ENCODE data around the gene ADH1B.

DNA sequence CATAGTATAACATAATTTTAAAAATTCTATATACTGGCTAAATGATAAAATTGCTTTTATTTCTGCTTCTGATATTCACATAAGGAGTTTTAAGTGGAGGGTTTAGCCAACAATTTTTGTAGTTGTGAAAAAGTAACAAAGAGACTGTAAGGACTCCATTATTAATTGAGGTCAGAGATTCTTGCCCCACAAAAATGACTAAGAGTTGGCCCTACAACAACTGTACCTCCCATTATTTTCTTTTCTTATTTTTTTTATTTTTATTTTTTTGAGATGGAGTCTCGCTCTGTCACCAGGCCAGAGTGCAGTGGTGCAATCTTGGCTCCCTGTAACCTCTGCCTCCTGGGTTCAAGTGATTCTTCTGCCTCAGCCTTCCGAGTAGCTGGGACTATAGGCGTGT, 9.4 kb upstream of the ADH1B start:
- TF ChIP-seq, protein P1, sequence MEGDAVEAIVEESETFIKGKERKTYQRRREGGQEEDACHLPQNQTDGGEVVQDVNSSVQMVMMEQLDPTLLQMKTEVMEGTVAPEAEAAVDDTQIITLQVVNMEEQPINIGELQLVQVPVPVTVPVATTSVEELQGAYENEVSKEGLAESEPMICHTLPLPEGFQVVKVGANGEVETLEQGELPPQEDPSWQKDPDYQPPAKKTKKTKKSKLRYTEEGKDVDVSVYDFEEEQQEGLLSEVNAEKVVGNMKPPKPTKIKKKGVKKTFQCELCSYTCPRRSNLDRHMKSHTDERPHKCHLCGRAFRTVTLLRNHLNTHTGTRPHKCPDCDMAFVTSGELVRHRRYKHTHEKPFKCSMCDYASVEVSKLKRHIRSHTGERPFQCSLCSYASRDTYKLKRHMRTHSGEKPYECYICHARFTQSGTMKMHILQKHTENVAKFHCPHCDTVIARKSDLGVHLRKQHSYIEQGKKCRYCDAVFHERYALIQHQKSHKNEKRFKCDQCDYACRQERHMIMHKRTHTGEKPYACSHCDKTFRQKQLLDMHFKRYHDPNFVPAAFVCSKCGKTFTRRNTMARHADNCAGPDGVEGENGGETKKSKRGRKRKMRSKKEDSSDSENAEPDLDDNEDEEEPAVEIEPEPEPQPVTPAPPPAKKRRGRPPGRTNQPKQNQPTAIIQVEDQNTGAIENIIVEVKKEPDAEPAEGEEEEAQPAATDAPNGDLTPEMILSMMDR (IDR thresholded peaks at IDR 0.05; ENCODE audit: poor library complexity, severe bottlenecking), result no peak
- TF ChIP-seq TAF1 (IDR thresholded peaks at IDR 0.05; ENCODE audit: low read depth) (no peak), EZH2 (IDR thresholded peaks at IDR 0.05; ENCODE audit: borderline replicate concordance, insufficient read depth, low read length, poor library complexity, severe bottlenecking) (no peak), SMC3 (conservative IDR thresholded peaks at IDR 0.05; ENCODE audit: poor library complexity) (no peak)
- TF ChIP-seq, protein P2, sequence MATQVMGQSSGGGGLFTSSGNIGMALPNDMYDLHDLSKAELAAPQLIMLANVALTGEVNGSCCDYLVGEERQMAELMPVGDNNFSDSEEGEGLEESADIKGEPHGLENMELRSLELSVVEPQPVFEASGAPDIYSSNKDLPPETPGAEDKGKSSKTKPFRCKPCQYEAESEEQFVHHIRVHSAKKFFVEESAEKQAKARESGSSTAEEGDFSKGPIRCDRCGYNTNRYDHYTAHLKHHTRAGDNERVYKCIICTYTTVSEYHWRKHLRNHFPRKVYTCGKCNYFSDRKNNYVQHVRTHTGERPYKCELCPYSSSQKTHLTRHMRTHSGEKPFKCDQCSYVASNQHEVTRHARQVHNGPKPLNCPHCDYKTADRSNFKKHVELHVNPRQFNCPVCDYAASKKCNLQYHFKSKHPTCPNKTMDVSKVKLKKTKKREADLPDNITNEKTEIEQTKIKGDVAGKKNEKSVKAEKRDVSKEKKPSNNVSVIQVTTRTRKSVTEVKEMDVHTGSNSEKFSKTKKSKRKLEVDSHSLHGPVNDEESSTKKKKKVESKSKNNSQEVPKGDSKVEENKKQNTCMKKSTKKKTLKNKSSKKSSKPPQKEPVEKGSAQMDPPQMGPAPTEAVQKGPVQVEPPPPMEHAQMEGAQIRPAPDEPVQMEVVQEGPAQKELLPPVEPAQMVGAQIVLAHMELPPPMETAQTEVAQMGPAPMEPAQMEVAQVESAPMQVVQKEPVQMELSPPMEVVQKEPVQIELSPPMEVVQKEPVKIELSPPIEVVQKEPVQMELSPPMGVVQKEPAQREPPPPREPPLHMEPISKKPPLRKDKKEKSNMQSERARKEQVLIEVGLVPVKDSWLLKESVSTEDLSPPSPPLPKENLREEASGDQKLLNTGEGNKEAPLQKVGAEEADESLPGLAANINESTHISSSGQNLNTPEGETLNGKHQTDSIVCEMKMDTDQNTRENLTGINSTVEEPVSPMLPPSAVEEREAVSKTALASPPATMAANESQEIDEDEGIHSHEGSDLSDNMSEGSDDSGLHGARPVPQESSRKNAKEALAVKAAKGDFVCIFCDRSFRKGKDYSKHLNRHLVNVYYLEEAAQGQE (IDR thresholded peaks at IDR 0.05; ENCODE audit: borderline replicate concordance), result no peak
